HPDE6-E6E7 (cell line): ENCODE data around the gene FRAT1.

Experiments used
- DNase-seq: peaks from one replicate; pipeline ENCODE4 v3.0.0; 2011; ENCODE audit warnings: missing footprints; ENCODE audit errors: extremely low spot score

Gene FRAT1

DNA sequence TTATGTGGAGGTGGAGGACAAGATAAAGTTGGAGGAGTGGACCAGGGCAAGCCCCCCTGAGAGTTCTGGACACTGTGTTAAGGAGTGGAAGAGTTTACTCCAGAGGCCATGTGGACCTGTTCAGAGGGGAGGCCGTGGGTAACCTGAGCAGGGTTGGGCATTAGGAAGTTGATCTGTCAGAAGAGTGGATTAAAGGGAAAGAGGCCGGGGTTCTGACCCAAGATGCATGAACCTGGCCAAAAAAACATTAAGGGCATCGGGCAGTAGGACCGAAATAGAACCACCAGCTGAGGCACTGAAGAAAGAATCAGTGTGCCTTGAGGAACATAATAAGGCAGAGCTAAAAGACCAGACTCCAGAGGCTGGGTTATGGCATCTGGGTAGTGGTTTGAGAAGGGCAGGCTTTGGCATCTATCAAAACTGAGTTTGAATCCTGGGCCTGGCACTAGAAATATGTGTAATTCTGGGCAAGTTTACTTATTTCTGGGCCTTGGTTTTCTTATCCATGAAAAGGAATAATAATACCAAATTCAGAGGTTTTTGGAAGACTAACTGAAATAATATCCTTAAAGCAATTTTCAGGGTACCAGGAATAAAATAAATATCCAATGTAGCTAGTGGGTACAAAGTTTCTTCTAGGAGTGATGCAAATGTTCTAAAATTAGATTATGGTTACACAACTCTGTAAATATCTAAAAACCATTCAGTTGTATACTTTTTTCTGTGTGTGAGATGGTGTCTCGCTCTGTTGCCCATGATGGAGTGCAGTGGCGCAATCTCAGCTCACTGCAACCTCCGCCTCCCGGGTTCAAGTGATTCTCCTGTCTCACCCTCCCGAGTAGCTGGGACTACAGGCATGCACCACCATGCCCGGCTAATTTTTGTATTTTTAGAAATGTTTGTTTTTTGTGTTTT, 10.9 kb upstream of the FRAT1 start:
- no peak for DNase-seq

DNA sequence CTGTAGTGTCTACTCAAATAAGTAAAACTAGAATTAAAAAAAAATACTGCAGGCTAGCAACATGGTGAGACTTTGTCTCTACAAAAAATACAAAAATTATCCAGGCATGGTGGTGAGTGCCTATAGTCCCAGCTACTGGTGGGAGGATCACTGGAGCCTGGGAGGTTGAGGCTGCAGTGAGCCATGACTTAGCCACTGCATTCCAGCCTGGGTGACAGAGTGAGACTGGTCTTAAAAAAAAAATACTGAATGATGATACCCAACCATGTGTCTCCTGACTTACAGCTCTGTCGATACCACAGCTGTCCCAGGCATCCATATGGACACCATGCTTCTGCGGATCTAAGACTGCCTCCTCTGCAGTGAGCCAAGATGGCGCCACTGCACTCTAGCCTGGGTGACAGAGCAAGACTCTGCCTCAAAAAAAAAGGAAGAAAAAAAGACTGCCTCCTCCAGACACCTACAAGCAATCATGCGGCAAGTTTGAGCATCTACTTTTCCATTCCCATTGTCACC, 7.9 kb upstream of the FRAT1 start:
- DNase-seq = no peak

DNA sequence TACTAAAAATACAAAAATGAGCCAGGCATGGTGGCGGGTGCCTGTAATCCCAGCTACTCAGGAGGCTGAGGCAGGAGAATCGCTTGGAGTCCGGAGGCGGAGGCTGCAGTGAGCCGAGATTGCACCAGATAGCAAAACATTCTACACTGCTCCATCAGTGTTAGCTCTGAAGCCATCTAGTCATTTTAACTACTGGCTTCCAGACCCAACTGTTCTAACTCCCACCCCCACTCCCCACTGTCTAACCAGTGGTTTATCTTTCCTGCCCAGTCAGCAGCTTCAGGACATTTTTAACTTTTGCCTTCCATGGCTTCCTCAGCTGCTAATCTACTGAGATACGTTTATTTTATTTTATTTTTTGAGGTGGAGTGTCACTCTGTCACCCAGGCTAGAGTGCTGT, 6.2 kb upstream of the FRAT1 start:
- DNase-seq = no peak

DNA sequence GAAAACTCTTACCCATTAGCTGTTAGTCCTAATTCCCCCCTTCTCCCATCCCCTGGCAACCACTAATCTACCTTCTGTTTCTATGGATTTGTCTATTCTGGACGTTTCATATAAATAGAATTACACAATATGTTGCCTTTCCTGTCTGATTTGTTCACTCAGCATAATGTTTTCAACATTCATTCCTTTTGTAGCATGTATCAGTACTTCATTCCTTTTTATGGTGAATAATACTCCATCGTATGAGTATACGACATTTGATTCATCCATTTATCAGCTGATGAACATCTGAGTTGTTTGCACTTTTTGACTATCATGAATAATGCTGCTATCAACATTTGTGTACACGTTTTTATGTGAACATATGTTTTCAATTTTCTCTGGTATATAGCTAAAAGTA, 4.4 kb upstream of the FRAT1 start:
- no peak for DNase-seq

DNA sequence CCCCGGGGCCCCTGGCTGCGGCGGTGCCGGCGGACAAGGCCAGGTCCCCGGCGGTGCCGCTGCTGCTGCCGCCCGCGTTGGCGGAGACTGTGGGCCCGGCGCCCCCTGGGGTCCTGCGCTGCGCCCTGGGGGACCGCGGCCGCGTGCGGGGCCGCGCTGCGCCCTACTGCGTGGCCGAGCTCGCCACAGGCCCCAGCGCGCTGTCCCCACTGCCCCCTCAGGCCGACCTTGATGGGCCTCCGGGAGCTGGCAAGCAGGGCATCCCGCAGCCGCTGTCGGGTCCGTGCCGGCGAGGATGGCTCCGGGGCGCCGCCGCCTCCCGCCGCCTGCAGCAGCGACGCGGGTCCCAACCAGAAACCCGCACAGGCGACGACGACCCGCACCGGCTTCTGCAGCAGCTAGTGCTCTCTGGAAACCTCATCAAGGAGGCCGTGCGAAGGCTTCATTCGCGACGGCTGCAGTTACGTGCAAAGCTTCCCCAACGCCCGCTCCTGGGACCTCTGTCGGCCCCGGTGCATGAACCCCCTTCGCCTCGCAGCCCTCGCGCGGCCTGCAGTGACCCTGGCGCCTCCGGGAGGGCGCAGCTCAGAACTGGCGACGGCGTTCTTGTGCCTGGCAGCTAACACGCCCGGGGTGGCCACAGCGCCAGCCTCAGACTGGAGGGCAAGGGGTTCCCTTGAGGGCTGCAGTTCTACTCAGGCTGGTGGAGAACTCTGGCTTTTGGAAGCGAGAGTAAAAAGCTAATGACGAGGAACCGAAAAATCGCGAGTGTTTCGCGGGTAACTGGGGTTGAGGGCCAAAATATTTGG, 804 bp downstream of the FRAT1 start:
- no peak for DNase-seq

DNA sequence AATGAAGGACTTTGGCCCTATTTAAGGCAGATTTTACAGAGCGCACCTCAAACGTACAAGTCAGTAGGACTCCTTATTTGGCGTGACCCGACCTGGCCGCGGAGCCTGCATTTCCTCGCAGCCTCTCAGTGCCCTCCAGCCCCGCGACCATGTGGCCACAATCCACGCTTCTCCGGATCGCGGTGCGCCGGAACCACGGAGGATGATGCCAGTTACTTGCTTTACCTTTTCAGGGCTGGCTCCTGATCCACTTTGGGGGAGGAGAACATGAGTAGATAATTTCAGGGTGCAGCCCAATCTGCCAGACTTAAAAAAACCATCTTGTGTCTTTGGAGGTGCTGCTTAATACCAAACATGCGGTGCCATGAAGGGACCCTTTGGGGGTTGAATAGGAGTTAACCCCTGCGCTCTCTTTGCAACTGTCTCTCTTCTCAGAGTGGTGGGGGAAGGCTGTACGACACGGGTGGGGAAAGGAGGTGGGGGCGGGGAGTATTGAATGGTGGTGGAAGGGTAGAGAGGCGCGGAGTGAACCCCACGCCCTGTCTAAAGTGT, 1.5 kb downstream of the FRAT1 start:
- no peak for DNase-seq

DNA sequence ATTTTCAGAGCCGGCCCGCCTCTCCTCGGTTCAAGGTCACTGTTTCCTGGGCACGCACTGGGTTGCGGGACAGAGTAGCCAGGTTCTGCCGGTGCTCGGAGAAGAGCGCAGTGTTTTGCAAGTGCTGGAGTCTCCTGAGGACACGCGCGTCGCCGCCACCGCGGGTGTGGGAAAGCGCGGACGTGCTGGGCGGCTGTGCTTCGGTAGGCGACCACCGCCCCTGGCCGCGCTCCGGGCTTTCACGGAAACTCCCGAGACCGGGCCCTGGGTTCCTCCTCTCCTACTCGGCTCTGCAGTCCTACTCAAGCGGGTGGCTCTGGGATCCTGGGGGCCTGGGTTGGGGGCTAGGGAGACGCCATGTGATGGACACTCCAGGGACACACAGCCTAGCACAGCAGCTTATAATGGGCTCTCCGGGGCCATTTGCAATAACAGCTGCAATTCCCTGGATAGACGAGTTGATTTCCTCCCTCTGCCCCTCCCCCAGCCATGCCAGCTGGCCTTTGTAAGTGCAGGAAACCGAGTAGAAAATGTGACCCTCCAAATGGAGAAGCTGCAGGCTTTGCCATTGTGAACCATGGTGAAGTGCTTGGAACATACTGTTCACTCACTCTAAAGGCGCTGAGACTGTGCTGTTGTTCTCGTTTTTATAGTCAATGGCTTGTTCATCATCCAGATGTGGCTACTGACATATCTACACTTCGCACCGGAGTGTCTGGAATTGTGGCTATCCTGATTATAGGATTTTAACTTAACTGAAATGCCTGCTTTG, 2.1 kb downstream of the FRAT1 start:
- no peak for DNase-seq

DNA sequence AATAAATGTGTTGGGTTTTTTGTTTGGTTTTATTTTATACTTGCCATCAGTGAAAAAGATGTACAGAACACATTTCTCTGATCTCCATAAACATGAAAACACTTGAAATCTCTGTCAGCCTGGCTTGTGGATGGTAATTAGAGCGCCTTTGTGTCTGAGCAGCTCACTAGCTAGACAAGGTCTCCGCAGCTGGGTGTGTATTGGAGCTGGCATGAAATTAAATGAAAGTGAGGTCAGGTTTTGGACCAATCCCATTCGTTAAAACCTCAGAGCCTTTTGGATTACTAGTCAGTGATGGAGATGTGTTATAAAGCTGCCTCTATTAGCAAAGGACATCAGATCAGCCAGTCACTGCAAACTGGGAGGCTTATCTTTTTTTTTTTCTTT, 2.7 kb downstream of the FRAT1 start:
- DNase-seq = no peak

DNA sequence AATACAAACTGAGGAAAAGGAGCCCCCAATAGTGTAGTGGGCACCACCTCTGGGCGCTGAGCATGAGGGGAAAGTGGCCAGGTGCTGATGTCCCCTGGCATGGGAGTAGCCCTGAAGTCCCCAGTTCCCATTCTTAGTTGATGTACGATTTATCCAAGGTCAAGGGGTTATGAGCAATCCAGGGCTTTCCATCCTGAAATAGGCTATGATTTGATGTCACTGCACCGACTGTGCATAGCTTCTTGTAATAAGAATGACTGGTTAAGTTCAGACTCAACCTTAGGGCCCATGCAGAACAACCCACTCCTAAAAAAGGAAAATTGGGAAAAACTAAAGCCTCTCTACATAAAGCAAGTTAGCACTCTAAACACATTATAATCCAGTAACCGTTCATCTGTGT, 4.4 kb downstream of the FRAT1 start:
- no peak for DNase-seq

DNA sequence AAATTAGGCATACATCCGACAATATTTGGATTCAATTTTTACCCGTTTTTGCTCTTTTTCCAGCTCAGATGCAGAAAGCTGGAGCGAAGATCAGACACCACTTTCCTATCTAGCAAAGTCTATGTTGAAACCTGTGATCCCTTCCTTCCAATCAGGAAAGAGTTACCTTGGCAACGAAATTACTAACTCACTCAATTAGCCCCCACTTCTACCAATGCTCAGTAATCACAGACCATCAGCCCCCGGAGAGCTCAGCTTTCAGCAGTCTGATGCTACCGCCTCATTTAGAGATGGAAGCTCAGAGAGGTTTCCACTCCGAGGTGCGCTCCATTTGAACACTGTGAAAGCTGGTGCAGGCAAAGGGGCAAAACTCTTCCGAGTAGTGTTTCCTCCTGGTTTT, 6.7 kb downstream of the FRAT1 start:
- DNase-seq = no peak

DNA sequence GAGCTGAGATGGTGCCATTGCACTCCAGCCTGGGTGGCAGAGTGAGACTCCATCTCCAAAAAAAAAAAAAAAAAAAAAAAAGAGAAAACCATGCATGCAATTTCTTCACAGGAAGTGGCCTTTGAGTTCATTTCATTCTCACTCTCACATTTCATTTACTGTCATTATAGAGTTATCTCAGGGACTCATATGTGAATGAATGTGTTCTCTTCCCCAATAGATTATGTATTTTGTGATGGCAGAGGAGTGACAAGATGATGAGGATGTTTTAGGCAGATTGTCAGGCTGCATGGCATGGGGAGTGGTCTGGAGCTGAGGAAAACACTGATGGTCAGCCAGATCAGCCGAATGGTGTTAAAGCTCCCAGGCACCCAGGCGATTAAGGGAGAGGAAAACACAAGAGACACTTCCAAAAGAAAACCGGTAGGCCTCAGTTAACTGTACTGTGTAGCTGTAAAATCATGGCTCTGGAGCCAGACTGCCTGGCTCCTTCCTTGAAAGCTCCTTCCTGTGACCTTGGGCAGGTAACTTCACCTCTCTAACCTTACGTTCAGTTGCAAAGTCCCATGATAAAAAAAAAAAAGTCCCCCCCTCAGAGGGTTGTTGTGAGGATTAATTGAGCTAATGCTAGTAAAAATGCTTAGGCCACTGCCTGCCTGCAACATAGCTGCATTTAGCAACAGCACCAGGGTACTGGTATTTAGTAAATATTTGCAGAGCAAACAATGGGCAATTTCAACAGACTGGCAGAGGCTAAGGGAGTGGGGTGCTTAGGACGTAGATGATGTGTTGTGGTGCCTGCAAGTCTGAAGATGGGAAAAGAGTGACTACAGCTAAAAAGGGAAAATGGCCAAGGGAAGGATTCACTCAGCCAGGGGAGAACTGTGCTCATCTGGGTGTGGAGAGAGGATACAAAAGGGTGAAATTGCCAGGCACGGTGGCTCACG, 8.6 kb downstream of the FRAT1 start:
- DNase-seq = no peak

DNA sequence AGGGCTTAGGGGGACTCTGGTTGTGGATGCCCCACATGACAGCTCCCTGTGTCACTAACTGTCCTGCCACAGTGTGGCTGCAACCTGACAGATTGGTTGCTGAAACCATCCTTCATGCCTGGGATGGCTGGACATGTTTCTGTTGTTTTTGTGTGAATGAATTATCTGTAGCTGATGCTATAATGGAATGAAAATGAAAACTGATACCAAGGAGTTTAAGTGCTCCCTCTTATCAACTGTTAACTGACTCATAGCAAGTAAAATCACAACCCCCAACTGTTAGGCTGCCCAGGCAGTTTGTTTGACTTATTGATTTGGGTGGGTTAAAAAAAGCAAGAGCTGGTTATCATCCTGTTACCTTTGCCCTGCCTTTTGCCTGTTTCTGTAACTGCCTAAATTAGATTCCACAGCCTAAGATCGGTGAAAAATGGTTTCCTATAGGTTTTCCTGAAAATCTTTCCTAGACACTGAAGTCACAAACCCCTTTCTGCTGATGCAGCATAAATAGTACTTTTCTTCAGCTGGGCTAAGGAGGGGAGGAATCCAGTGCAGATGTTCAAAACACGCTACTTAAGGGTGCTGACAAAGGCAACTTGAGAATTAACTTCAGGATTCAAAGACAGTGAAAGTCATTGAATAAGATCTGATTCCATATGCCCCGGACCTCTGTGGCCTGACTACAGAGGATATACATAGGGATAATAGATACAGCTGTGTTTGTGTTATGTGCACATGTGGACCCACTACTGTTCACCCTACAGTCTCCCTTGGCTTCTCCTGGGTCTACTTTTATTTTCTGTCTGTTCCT, 9.8 kb downstream of the FRAT1 start:
- no peak for DNase-seq

DNA sequence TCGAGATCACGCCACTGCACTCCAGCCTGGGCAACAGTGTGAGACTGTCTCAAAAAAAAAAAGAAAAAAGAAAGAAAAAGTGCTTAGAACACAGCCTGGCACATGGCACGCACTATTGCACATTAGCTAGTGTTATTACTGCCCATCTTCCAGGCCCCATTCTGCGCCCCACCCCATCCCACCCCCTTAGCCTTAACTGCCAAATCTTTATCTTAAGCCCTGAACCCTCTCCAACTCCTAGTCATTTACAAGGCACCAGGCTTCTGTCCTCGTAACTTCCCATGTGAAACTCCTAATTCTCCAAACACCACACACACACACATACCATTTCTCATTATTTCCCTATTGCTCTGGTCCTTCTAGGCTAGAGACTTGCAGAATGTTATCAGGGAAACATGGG, 10.7 kb downstream of the FRAT1 start:
- DNase-seq = no peak

DNA sequence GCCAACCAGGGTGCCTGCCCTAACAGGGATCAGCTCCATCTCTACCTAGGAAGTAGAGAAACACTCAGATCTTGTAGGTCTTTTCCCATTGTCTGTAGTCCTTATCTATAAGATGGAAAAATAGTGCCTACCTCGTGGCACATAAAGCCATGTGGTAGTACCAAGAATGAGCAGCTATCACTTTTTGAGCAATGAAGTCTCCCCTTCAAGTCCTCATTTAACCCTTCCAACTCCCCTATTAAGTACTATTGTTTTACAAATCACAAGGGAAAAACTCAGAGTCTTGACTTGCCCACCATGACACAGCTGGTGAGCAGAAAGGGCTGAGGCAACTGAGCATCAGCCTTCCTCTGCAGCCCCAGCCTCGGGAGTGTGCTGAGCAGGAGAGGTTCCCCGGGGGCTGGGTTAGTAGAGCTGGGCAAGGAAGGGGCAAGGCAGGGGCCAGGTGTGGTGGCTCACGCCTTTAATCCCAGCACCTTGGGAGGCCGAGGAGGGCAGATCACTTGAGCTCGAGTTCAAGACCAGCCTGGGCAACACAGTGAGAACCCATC, 12.2 kb downstream of the FRAT1 start:
- DNase-seq = no peak

DNA sequence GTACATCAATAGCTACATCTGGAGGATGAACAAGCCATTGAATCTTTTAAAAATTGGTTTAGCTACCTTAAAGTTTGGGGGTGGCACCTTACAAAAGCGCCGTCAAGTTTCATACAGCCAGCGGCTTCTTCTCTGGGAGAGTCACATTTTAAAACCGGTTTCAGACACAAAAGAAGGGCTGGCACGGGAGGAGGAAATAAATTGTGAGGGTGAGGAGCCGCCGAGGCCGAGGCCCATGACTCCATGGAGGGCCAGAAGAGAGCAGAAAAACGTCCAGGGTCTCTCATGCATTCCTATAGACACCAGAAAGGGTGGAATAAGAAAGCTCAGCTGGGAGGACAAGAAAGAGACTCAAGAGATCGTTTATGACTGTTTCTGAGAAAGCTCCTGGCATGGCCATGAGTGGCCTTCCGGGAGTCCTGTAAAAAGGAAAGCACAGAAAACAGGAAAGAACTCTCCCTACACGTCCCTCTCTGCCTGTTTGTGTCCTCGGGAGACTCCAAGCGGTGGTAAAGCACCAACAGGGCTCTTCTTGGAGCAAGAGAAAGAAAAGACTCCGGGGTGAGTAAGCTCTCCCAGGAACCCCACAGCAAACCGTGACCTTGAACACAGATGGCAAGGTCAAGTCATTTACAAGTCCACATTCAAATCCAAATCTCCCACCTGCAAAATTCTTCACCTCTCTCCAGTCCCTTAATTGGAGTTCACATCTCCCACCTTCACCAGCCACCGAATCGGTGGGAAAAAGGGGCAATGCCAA, 13.7 kb downstream of the FRAT1 start:
- peak; percentile 69 for DNase-seq

DNA sequence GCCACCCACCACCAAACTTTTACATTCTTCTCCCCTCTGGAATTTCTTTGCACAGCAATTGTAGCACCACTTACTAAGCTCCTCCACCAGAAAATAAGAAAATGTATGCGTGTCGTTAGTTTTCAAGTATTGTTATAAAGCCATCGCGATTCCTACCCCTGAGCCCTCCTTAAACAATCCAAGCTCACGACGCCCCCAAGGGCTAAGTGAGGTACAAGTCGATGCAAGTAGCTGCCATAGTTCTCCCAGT, 14.2 kb downstream of the FRAT1 start:
- no peak for DNase-seq

DNA sequence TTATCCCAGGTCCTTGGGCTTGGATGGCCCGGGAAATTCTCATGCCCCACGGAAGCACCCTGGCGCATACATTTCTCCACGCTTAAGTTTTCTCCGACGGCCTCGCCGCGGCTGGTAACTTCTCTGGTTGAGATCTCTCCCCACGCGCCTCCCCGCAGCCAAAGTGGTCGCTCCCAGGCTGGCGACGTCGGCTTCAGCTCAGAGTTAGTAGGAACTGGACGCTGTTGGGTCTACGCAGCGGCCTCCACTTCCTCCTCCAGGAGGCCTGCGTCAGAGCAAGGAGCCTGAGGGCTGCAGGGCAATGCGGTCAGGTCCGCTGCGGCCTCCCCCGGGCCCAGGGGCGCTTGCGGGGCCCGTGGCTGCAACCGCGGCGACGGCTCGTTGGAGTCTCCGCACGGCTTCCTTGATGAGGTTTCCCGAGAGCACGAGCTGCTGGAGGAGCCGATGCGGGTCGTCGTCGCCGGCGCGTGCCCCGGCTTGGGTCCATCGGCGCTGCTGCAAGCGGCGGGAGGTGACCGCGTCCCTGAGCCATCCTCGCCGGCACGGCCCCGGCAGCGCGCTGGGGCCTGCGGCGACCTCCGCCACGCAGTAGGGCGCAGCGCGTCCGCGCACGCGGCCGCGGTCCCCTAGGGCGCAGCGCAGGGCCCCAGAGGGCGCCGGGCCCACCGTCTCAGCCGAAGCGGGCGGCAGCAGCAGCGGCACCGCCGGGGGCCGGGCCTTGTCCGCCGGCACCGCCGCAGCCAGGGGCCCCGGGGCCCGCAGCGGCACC, 14.7 kb downstream of the FRAT1 start:
- no peak for DNase-seq
